ENCODE results near the gene OR10P1.

Gene OR10P1

GRCh38 chr12:55619354-55620138, 17.1 kb upstream of the OR10P1 start:
- peak; percentile 70 for DNase-seq (ENCODE audit: low spot score)
- TF ChIP-seq CTCF (IDR thresholded peaks at IDR 0.05; ENCODE audit: extremely low read depth, insufficient read depth, missing control alignments) = peak; percentile 62
- in situ Hi-C loops (cut with MboI; ENCODE audit: low pct_unique_long_range_greater_than_20kb, low sequenced_read_pairs, unreplicated experiment) = loop anchor here (10.0 kb wide), 1 partner anchor 425 kb away; no protein-coding TSS in a partner anchor

GRCh38 chr12:55624056-55624455, 12.6 kb upstream of the OR10P1 start:
- peak; percentile 43 for DNase-seq (ENCODE audit: low spot score)
- in situ Hi-C loops (cut with MboI; ENCODE audit: low pct_unique_long_range_greater_than_20kb, low sequenced_read_pairs, unreplicated experiment) = loop anchor here (10.0 kb wide), 1 partner anchor 429 kb away; no protein-coding TSS in a partner anchor
- TF ChIP-seq CTCF (IDR thresholded peaks at IDR 0.05; ENCODE audit: extremely low read depth, insufficient read depth, missing control alignments) = no peak

- in situ Hi-C loops (cut with MboI; ENCODE audit: low pct_unique_long_range_greater_than_20kb, low sequenced_read_pairs, unreplicated experiment) = loop anchor here (10.0 to 25.0 kb wide), 2 partner anchors 431 to 639 kb away; partner anchors contain the start of gene TESPA1
- DNase-seq (ENCODE audit: low spot score) = no peak
- TF ChIP-seq CTCF (IDR thresholded peaks at IDR 0.05; ENCODE audit: extremely low read depth, insufficient read depth, missing control alignments) = no peak
Measured at GRCh38 chr12:55626154-55626553, 10.5 kb upstream of the OR10P1 start.

GRCh38 chr12:55629058-55629841, 7.4 kb upstream of the OR10P1 start:
- DNase-seq (ENCODE audit: low spot score) = no peak
- TF ChIP-seq CTCF (IDR thresholded peaks at IDR 0.05; ENCODE audit: extremely low read depth, insufficient read depth, missing control alignments) = no peak
- in situ Hi-C loops (cut with MboI; ENCODE audit: low pct_unique_long_range_greater_than_20kb, low sequenced_read_pairs, unreplicated experiment) = loop anchor here (10.0 to 25.0 kb wide), 2 partner anchors 434 to 642 kb away; partner anchors contain the start of gene TESPA1

GRCh38 chr12:55631056-55631455, 5.6 kb upstream of the OR10P1 start:
- in situ Hi-C loops (cut with MboI; ENCODE audit: low pct_unique_long_range_greater_than_20kb, low sequenced_read_pairs, unreplicated experiment) = loop anchor here (25.0 kb wide), 1 partner anchor 644 kb away; the partner anchor contains the start of gene TESPA1
- TF ChIP-seq CTCF (IDR thresholded peaks at IDR 0.05; ENCODE audit: extremely low read depth, insufficient read depth, missing control alignments) = no peak
- no peak for DNase-seq (ENCODE audit: low spot score)

GRCh38 chr12:55631733-55632132, 5.0 kb upstream of the OR10P1 start:
- DNase-seq (ENCODE audit: low spot score) = no peak
- in situ Hi-C loops (cut with MboI; ENCODE audit: low pct_unique_long_range_greater_than_20kb, low sequenced_read_pairs, unreplicated experiment) = loop anchor here (25.0 kb wide), 1 partner anchor 644 kb away; the partner anchor contains the start of gene TESPA1
- TF ChIP-seq CTCF (IDR thresholded peaks at IDR 0.05; ENCODE audit: extremely low read depth, insufficient read depth, missing control alignments) = no peak

Measured in GM13977 (cell line).